Lower lobe of right lung (tissue), 2 donors: ENCODE data around the gene GLIPR2. TPM values are rescaled to one million over a fixed set of nuclear protein-coding genes. Genes with fewer than 3 reads are reported as not detected.

Source experiments
- ATAC-seq, 2 donors: fragments of 200-7000 bp; cut with Tn5 transposase; one replicate each; pipeline ENCODE4 v1.9.1; 2020 to 2022; ENCODE audit warnings: mild to moderate bottlenecking in 2 of 2, moderate library complexity in 2 of 2
- DNase-seq: peaks from one replicate; pipeline ENCODE4 v3.0.0-alpha.2; 2020
- H3K27ac ChIP-seq: fragments of 200-600 bp; one replicate; pipeline ENCODE4 v1.8.0; 2022
- H3K27me3 ChIP-seq: fragments of 200-600 bp; one replicate; pipeline ENCODE4 v1.8.0; 2022; ENCODE audit warnings: low read depth
- H3K36me3 ChIP-seq: fragments of 200-600 bp; one replicate; pipeline ENCODE4 v1.8.0; 2022; ENCODE audit warnings: mild to moderate bottlenecking
- H3K4me1 ChIP-seq: fragments of 200-600 bp; one replicate; pipeline ENCODE4 v1.8.0; 2022
- H3K4me3 ChIP-seq: fragments of 200-600 bp; one replicate; pipeline ENCODE4 v1.8.0; 2022; ENCODE audit warnings: mild to moderate bottlenecking
- H3K9me3 ChIP-seq: fragments of 200-600 bp; one replicate; pipeline ENCODE4 v1.8.0; 2022
- CTCF ChIP-seq: fragments of 200-600 bp; IDR thresholded peaks from one replicate; pipeline ENCODE4 v1.8.0; 2022; ENCODE audit warnings: antibody characterized with exemption, mild to moderate bottlenecking
- intact Hi-C: fragments of 100-400 bp; cut with DNase I; formaldehyde crosslinking; loops from one replicate; pipeline ENCODE4 v1.11.0; 2022
- total RNA-seq: library from RNA; stranded (reverse); fragmentation: NEBNext Ultra II Directional; extraction: Animal tissue kit (Norgen Biotek cat#: 25700); gene quantifications from one replicate; pipeline ENCODE4 v1.2.1, GENCODE V29; 2021
- donor health status: DM: no; HTN: yes; CAD: no; lungs with severe emphysema.

GLIPR2 gene
- total RNA-seq, 1 donor from 2014 or later = 108 TPM

GRCh38 chr9:36141761-36142160 is 5.2 kb downstream of the GLIPR2 start:
- DNase-seq (no peak), ATAC-seq (no peak)
- TF ChIP-seq CTCF = no peak
- Histone ChIP-seq H3K27me3 (no peaks in the 10 kb centered on the region), H3K27ac (peak overlapping the region; percentile 89), H3K9me3 (no peaks in the 10 kb centered on the region), H3K4me3 (no peak overlapping the region), H3K36me3 (no peaks in the 10 kb centered on the region), H3K4me1 (peaks cover 84% of the 10 kb centered on the region)
- intact Hi-C loops = no loop called here

GRCh38 chr9:36142510-36143244 is 6.1 kb downstream of the GLIPR2 start:
- Histone ChIP-seq H3K27ac (peak overlapping the region; percentile 89), H3K4me3 (peak overlapping the region; percentile 44), H3K36me3 (no peaks in the 10 kb centered on the region), H3K9me3 (no peaks in the 10 kb centered on the region), H3K27me3 (no peaks in the 10 kb centered on the region), H3K4me1 (peaks cover 82% of the 10 kb centered on the region)
- DNase-seq (no peak), ATAC-seq (peak; percentile 57 to 67)
- intact Hi-C loops = no loop called here
- TF ChIP-seq CTCF = no peak

GRCh38 chr9:36143245-36143641 is 6.7 kb downstream of the GLIPR2 start:
- H3K9me3 ChIP-seq = no peaks in the 10 kb centered on the region
- intact Hi-C loops = no loop called here
- ATAC-seq (no peak), DNase-seq (no peak)
- H3K36me3 ChIP-seq = no peaks in the 10 kb centered on the region
- peak overlapping the region; percentile 44 for H3K4me3 ChIP-seq
- no peaks in the 10 kb centered on the region for H3K27me3 ChIP-seq
- H3K4me1 ChIP-seq = peaks cover 82% of the 10 kb centered on the region
- TF ChIP-seq CTCF = no peak
- H3K27ac ChIP-seq = peak overlapping the region; percentile 89

GRCh38 chr9:36144309-36145232 is 8.0 kb downstream of the GLIPR2 start:
- H3K27ac ChIP-seq = peak overlapping the region; percentile 60
- intact Hi-C loops = no loop called here
- no peak for TF ChIP-seq CTCF
- H3K36me3 ChIP-seq = peaks cover 9% of the 10 kb centered on the region
- peak overlapping the region; percentile 14 for H3K4me3 ChIP-seq
- ATAC-seq = no peak
- no peaks in the 10 kb centered on the region for H3K9me3 ChIP-seq
- no peak for DNase-seq
- H3K4me1 ChIP-seq = peaks cover 85% of the 10 kb centered on the region
- no peaks in the 10 kb centered on the region for H3K27me3 ChIP-seq

GRCh38 chr9:36145970-36146369 is 9.4 kb downstream of the GLIPR2 start:
- DNase-seq = no peak
- ATAC-seq = no peak
- H3K36me3 ChIP-seq = peaks cover 21% of the 10 kb centered on the region
- H3K9me3 ChIP-seq = no peaks in the 10 kb centered on the region
- H3K27me3 ChIP-seq = no peaks in the 10 kb centered on the region
- no peak overlapping the region for H3K27ac ChIP-seq
- no peak overlapping the region for H3K4me3 ChIP-seq
- H3K4me1 ChIP-seq = peaks cover 85% of the 10 kb centered on the region
- no peak for TF ChIP-seq CTCF
- intact Hi-C loops = no loop called here
